CD14-positive monocyte (primary cell): ENCODE results near the gene SMIM34. TPM values are rescaled to one million over a fixed set of nuclear protein-coding genes. Genes with fewer than 3 reads are reported as not detected.

Source experiments
- DNase-seq, 3 donors: peaks; one replicate each; pipeline ENCODE4 v3.0.0-alpha.2; 2011 to 2022
- H2AFZ ChIP-seq: 2 replicates; pipeline ENCODE4 v1.6.0; 2012; ENCODE audit warnings: mild to moderate bottlenecking, low read depth, low read length, inconsistent platforms; ENCODE audit not compliant: insufficient read depth, poor library complexity, severe bottlenecking
- H3K27ac ChIP-seq, 2 donors: 1 replicate in 1 of 2; 2 replicates in 1 of 2; pipeline ENCODE4 v1.5.1; 2012 to 2013; ENCODE audit warnings: low read length in 2 of 2, control low read depth in 1 of 2, inconsistent platforms in 1 of 2, low read depth in 1 of 2, mild to moderate bottlenecking in 1 of 2
- H3K27me3 ChIP-seq, 2 donors: one replicate each; pipeline versions ENCODE4 v1.6.0 to v1.6.1; 2011 to 2013; ENCODE audit warnings: low read length in 2 of 2; ENCODE audit not compliant: control insufficient read depth in 2 of 2, insufficient read depth in 2 of 2
- H3K36me3 ChIP-seq, 2 donors: replicated peaks in 1 of 2; 1 replicate in 1 of 2; 2 replicates in 1 of 2; pipeline versions ENCODE4 v1.5.1 to v1.6.1; 2012 to 2013; ENCODE audit warnings: low read length in 2 of 2, control low read depth in 1 of 2, inconsistent platforms in 1 of 2, mild to moderate bottlenecking in 1 of 2; ENCODE audit not compliant: insufficient read depth in 2 of 2, control insufficient read depth in 1 of 2
- H3K4me1 ChIP-seq, 2 donors: 1 replicate in 1 of 2; 2 replicates in 1 of 2; pipeline versions ENCODE4 v1.5.1 to v1.6.1; 2012 to 2013; ENCODE audit warnings: low read length in 2 of 2, control low read depth in 1 of 2, inconsistent platforms in 1 of 2, mild to moderate bottlenecking in 1 of 2, moderate library complexity in 1 of 2; ENCODE audit not compliant: insufficient read depth in 2 of 2, control insufficient read depth in 1 of 2
- H3K4me2 ChIP-seq: replicated peaks from 2 replicates; pipeline ENCODE3; 2012; ENCODE audit warnings: low read length, moderate library complexity, mild to moderate bottlenecking; ENCODE audit not compliant: poor library complexity, severe bottlenecking; ENCODE audit errors: extremely low read depth
- H3K4me3 ChIP-seq, 3 experiments: fragments of 200-600 bp in 1 of 3; sonication (generic) in 1 of 3; replicated peaks in 1 of 3; 1 replicate in 2 of 3; 2 replicates in 1 of 3; pipeline ENCODE4 v1.5.1; 2011 to 2013; ENCODE audit warnings: low read length in 3 of 3, mild to moderate bottlenecking in 3 of 3, control low read depth in 2 of 3, low read depth in 2 of 3, inconsistent platforms in 1 of 3, moderate library complexity in 1 of 3
- H3K79me2 ChIP-seq: 2 replicates; pipeline ENCODE4 v1.6.0; 2012; ENCODE audit warnings: mild to moderate bottlenecking, control low read depth, inconsistent platforms, low read length, moderate library complexity; ENCODE audit not compliant: insufficient read depth
- H3K9ac ChIP-seq: 2 replicates; pipeline ENCODE4 v1.6.0; 2017; ENCODE audit warnings: low read length, mild to moderate bottlenecking; ENCODE audit not compliant: insufficient read depth, poor library complexity, severe bottlenecking
- H3K9me3 ChIP-seq, 2 donors: replicated peaks in 1 of 2; 1 replicate in 1 of 2; 2 replicates in 1 of 2; pipeline versions ENCODE4 v1.5.1 to v1.6.1; 2012 to 2013; ENCODE audit warnings: low read length in 2 of 2, control low read depth in 1 of 2; ENCODE audit not compliant: control insufficient read depth in 1 of 2, insufficient read depth in 1 of 2
- H4K20me1 ChIP-seq: 2 replicates; pipeline ENCODE4 v1.6.0; 2012; ENCODE audit warnings: mild to moderate bottlenecking, low read length, control low read depth, moderate library complexity; ENCODE audit not compliant: insufficient read depth
- H3K27ac Mint-ChIP-seq, 7 donors: one replicate each; pipeline ENCODE4 v1.8.0; 2020; ENCODE audit warnings: mild to moderate bottlenecking in 7 of 7, mixed read lengths in 7 of 7, moderate library complexity in 6 of 7, inconsistent platforms in 2 of 7
- H3K27me3 Mint-ChIP-seq, 3 donors: one replicate each; pipeline ENCODE4 v1.8.0; 2021 to 2022; ENCODE audit warnings: low read depth in 3 of 3, mild to moderate bottlenecking in 3 of 3, mixed read lengths in 3 of 3, moderate library complexity in 3 of 3, inconsistent platforms in 1 of 3
- H3K36me3 Mint-ChIP-seq, 2 donors: one replicate each; pipeline ENCODE4 v1.8.0; 2020; ENCODE audit warnings: mixed read lengths in 2 of 2, inconsistent platforms in 1 of 2, mild to moderate bottlenecking in 1 of 2
- H3K4me1 Mint-ChIP-seq: one replicate; pipeline ENCODE4 v1.8.0; 2020; ENCODE audit warnings: mild to moderate bottlenecking, mixed read lengths
- H3K4me3 Mint-ChIP-seq, 2 donors: one replicate each; pipeline ENCODE4 v1.8.0; 2020; ENCODE audit warnings: mild to moderate bottlenecking in 2 of 2, mixed read lengths in 2 of 2, moderate library complexity in 1 of 2
- H3K9me3 Mint-ChIP-seq, 7 donors: one replicate each; pipeline ENCODE4 v1.8.0; 2020 to 2022; ENCODE audit warnings: mixed read lengths in 7 of 7, mild to moderate bottlenecking in 6 of 7, moderate library complexity in 6 of 7, inconsistent platforms in 2 of 7
- CTCF ChIP-seq: fragments of 200-600 bp; IDR thresholded peaks from one replicate; pipeline ENCODE4 v1.8.0; 2022; ENCODE audit warnings: antibody characterized with exemption, mild to moderate bottlenecking
- WGBS: methylation state at CpG from one replicate; pipeline ENCODE4 v1.1.5; 2013; ENCODE audit warnings: missing lambda C conversion rate; ENCODE audit not compliant: insufficient coverage; 5-methylcytosine and 5-hydroxymethylcytosine counted together
- intact Hi-C, 2 donors: fragments of 100-400 bp; cut with micrococcal nuclease; formaldehyde crosslinking; loops; one replicate each; pipeline versions ENCODE4 v1.15.0 to v1.15.1; 2023
- polyA plus RNA-seq, 3 donors: library from polyadenylated mRNA; depleted of rRNA in 1 of 3; unstranded in 2 of 3; stranded (reverse) in 1 of 3; fragments of 300-500 nt in 2 of 3; fragments of >200 nt in 1 of 3; fragmentation: Illumina TruSeq in 2 of 3; gene quantifications; 1 replicate in 2 of 3; 2 replicates in 1 of 3; pipeline ENCODE4 v1.2.3, GENCODE V29; 2012 to 2021
- small RNA-seq: library from RNA; depleted of rRNA; stranded (forward); fragments of <200 nt; gene quantifications from one replicate; pipeline ENCODE3, GENCODE V24; 2012; ENCODE audit warnings: low read depth; ENCODE audit not compliant: insufficient read length

The SMIM34 gene
- polyA plus RNA-seq, 3 donors = 0.21 TPM; not detected in 2

GRCh38 chr21:34372321-34372720 lies 51.4 kb downstream of the SMIM34 start:
- Mint-ChIP-seq H3K9me3 (no peaks in the 10 kb centered on the region), H3K27ac (no peak overlapping the region), H3K4me1 (peaks cover 20% of the 10 kb centered on the region), H3K27me3 (peaks cover 0 to 4% (median 2%) of the 10 kb centered on the region in 3 donors), H3K4me3 (peak overlapping the region in 1 of 2 donors; percentile 26), H3K36me3 (no peaks in the 10 kb centered on the region)
- H3K9me3 ChIP-seq = no peaks in the 10 kb centered on the region
- 100% methylated on average over 4 of the region's 5 CpGs for WGBS
- H3K9ac ChIP-seq = peak overlapping the region; percentile 0
- H3K36me3 ChIP-seq = no peaks in the 10 kb centered on the region
- TF ChIP-seq CTCF = no peak
- H2AFZ ChIP-seq = no peak overlapping the region
- H3K27ac ChIP-seq = no peak overlapping the region
- peaks cover 16% of the 10 kb centered on the region in 2 donors for H3K4me1 ChIP-seq
- no peak overlapping the region for H3K4me2 ChIP-seq
- H3K79me2 ChIP-seq = no peaks in the 10 kb centered on the region
- H3K4me3 ChIP-seq = no peak overlapping the region
- no peaks in the 10 kb centered on the region for H4K20me1 ChIP-seq
- H3K27me3 ChIP-seq = no peaks in the 10 kb centered on the region
- DNase-seq = no peak
- intact Hi-C loops = no loop called here

DNA sequence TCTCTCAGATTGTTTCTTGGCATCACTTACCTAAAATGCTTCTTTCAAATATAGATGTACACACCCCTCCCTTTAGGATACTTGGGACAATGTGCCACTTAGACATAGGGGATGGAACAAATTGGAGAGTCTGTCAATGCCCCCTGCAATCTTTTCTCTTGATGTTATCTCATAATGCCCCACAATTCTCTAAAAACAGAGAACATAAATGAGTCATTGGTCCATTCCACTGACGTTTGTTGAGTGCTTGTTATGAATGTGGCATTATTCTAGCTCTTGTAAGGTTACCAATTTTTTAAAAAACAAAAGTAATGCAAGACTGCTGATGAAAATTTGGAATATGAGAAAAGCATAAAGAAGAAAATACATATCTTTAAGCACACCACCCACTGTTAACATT lies 54.0 kb downstream of the SMIM34 start:
- no peaks in the 10 kb centered on the region for H4K20me1 ChIP-seq
- no peak for DNase-seq
- no peak overlapping the region for H3K4me3 ChIP-seq
- TF ChIP-seq CTCF = no peak
- H3K9me3 ChIP-seq = no peaks in the 10 kb centered on the region
- peaks cover 20% of the 10 kb centered on the region for H3K4me1 Mint-ChIP-seq
- H3K4me1 ChIP-seq = peaks cover 16% of the 10 kb centered on the region in 2 donors
- H3K36me3 Mint-ChIP-seq = no peaks in the 10 kb centered on the region
- H3K27me3 Mint-ChIP-seq = peaks cover 0 to 4% (median 2%) of the 10 kb centered on the region in 3 donors
- no peak overlapping the region for H2AFZ ChIP-seq
- H3K4me3 Mint-ChIP-seq = no peak overlapping the region
- H3K9ac ChIP-seq = no peak overlapping the region
- H3K27me3 ChIP-seq = no peaks in the 10 kb centered on the region
- intact Hi-C loops = no loop called here
- no peak overlapping the region for H3K27ac ChIP-seq
- H3K4me2 ChIP-seq = no peak overlapping the region
- no peaks in the 10 kb centered on the region for H3K79me2 ChIP-seq
- no peaks in the 10 kb centered on the region for H3K9me3 Mint-ChIP-seq
- no peak overlapping the region for H3K27ac Mint-ChIP-seq
- no CpG with 5 or more reads among the region's 1 CpG for WGBS
- no peaks in the 10 kb centered on the region for H3K36me3 ChIP-seq

Small RNA genes within 50 kb of the gene (small RNA-seq; reads per million reads assigned to genes)
- not detected for gene RF00614

Other genes with a start within 250 kb of the SMIM34 start
- gene KCNE2, start 59.9 kb downstream of the SMIM34 start, polyA plus RNA-seq = under 1 TPM in 1 of 3 donors, not detected in 2; 0.27 TPM
- gene SMIM11, start 48.4 kb downstream of the SMIM34 start, polyA plus RNA-seq = 10 to 100 TPM in 1 of 3 donors, 1 to 10 TPM in 2; 1.8 to 10.7 (median 4.0) TPM
- gene KCNE1, start 88.3 kb upstream of the SMIM34 start, polyA plus RNA-seq = 10 to 100 TPM in 1 of 3 donors, 1 to 10 TPM in 2; 1.5 to 15.9 (median 3.2) TPM
- 10 to 100 TPM in 2 of 3 donors, 1 to 10 TPM in 1; 5.2 to 17.5 (median 15.1) TPM for gene RCAN1, start 191.2 kb upstream of the SMIM34 start, polyA plus RNA-seq
- not detected for gene CLIC6, start 245.0 kb upstream of the SMIM34 start, polyA plus RNA-seq